Subcutaneous abdominal adipose tissue (tissue), 5 donors: Measurements from ENCODE around the gene COX17.

Experiments
- H3K27ac ChIP-seq: one replicate; pipeline ENCODE4 v1.7.0; 2013; ENCODE audit warnings: low read depth, mild to moderate bottlenecking, inconsistent platforms, low read length, moderate library complexity
- H3K27me3 ChIP-seq, 5 donors: one replicate each; pipeline ENCODE4 v1.7.0; 2013; ENCODE audit warnings: low read length in 5 of 5, inconsistent platforms in 1 of 5; ENCODE audit not compliant: control insufficient read depth in 5 of 5, insufficient read depth in 4 of 5
- H3K36me3 ChIP-seq, 5 donors: one replicate each; pipeline ENCODE4 v1.7.0; 2013; ENCODE audit warnings: low read length in 5 of 5; ENCODE audit not compliant: control insufficient read depth in 5 of 5, insufficient read depth in 5 of 5
- H3K4me1 ChIP-seq, 5 donors: one replicate each; pipeline ENCODE4 v1.7.0; 2013; ENCODE audit warnings: low read length in 5 of 5, mild to moderate bottlenecking in 3 of 5, moderate library complexity in 1 of 5; ENCODE audit not compliant: control insufficient read depth in 5 of 5, insufficient read depth in 5 of 5
- H3K4me3 ChIP-seq, 5 donors: one replicate each; pipeline ENCODE4 v1.7.0; 2013; ENCODE audit warnings: low read length in 5 of 5, low read depth in 1 of 5
- H3K9ac ChIP-seq, 5 donors: one replicate each; pipeline ENCODE4 v1.7.0; 2013; ENCODE audit warnings: low read length in 5 of 5, mild to moderate bottlenecking in 4 of 5, moderate library complexity in 3 of 5
- H3K9me3 ChIP-seq, 5 donors: one replicate each; pipeline ENCODE4 v1.7.0; 2013; ENCODE audit warnings: low read length in 5 of 5; ENCODE audit not compliant: control insufficient read depth in 5 of 5
- donor health status: healthy.
- donor health status: healthy.
- donor health status: healthy.
- donor health status: healthy.
- donor health status: healthy.

Gene COX17

DNA sequence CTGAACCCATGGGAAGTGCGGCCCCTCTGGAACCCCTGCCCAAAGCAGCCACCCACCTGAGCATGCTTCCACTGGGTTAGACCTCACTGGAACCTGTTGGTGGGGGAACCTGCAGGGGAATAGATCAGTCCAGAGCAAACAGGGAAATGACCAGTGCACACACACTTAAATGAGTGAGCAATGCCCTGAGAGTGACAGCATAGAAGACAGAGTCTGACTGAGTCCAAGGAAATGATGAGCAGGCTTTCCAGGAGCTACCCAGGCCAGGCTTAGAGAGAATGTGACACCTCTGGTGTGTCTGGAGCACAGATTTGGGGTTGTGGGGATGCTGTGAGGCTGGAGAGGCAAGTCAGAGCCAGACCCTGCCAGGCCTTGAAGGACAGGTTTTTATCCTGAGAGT lies 51.0 kb downstream of the COX17 start:
- H3K27me3 ChIP-seq: no peaks in the 10 kb centered on the region
- peaks cover 11 to 58% (median 32%) of the 10 kb centered on the region in 5 donors for H3K4me1 ChIP-seq
- H3K36me3 ChIP-seq: no peaks in the 10 kb centered on the region
- H3K9me3 ChIP-seq: no peaks in the 10 kb centered on the region
- no peak overlapping the region for H3K27ac ChIP-seq
- no peak overlapping the region for H3K4me3 ChIP-seq
- peak overlapping the region in 1 of 5 donors; percentile 1 for H3K9ac ChIP-seq

DNA sequence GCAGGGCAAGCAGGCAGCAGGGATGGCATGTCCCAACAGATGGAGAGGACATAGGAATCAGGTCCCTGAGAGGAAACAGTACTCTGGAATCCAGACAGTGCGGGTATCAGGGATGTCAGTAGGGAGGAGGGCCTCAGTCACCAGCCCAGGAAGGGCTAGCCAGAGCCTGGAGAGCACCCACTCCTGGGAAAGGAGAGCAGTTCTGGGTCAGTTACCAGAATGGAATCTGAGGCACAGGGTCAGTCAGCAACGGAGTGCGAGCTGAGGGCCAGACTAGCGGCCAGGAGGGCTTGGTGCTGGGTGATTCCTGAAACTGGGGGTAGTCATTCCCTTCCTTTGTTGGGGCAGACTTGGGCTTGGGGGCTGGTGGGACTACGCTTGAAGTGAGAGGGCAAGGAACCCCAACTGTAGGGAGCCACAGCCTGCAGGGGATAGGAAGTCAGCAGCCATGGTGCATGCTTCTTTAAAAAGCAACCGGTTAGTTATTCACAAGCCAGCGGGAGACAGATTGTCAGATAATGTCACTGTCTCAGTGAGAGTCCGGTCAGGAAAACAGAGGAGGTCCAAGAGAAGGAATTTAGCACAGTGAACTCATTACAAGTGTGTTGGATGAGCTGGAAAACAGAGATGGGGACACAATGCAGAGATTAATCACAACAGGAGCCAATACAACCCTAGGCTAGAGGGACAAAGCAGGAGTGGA lies 51.6 kb downstream of the COX17 start:
- Histone ChIP-seq H3K9ac (peak overlapping the region in 1 of 5 donors; percentile 1), H3K27ac (no peak overlapping the region), H3K4me3 (no peak overlapping the region), H3K36me3 (no peaks in the 10 kb centered on the region), H3K27me3 (no peaks in the 10 kb centered on the region), H3K4me1 (peaks cover 11 to 53% (median 28%) of the 10 kb centered on the region in 5 donors), H3K9me3 (no peaks in the 10 kb centered on the region)

DNA sequence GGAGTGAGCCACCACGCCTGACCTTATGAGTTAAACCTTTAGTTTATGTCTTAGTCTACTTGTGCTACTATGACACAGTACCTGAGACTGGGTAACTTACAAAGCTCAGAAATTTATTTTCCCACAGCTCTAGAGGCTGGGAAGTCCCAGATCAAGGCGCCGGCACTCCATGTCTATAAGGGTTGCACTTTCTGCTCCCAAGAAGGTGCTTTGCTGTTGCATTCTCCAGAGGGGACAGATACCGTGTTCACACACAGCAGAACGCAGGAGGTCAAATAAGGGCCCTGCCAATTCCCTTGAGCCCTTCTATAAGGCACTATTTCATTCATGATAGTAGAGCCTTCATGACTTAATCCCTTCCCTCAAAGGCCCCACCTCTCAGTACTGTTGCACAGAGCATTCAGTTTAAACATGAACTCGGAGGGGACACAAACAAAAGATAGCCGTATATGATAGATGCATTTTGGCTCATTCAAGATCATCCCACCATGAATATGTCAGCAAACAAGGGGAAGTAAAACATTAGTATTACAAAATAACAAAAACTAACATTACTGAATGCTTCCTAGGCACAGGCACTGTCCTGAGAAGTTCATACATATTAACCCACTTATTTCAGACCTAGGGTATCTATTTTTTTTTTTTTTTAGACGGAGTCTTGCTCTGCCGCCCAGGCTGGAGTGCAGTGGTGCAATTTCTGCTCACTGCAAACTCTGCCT lies 53.0 kb downstream of the COX17 start:
- Histone ChIP-seq H3K4me1 (peaks cover 8 to 42% (median 14%) of the 10 kb centered on the region in 5 donors), H3K27me3 (no peaks in the 10 kb centered on the region), H3K36me3 (no peaks in the 10 kb centered on the region), H3K27ac (no peak overlapping the region), H3K9ac (no peak overlapping the region), H3K4me3 (no peak overlapping the region), H3K9me3 (no peaks in the 10 kb centered on the region)

DNA sequence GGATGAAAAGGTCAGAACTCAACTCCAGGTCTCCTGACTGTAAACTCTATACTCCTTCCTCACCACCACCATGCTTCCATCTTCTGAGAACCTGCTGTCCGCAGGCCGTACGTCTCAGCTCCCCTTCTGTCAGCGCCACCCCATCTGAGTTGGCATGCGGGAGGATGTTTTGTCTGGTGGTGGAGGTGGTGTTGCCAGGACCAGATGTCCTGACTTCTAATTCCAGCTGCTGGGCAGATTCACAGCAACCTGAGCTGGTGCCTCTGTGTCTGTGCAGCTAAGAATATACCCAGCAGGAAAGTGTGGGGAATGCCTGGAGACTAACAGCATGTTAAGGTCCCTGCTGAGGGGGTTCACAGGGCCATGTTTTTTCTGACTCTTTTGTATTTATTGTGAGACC lies 56.3 kb downstream of the COX17 start:
- no peak overlapping the region for H3K9ac ChIP-seq
- no peaks in the 10 kb centered on the region for H3K36me3 ChIP-seq
- no peaks in the 10 kb centered on the region for H3K9me3 ChIP-seq
- H3K27ac ChIP-seq: no peak overlapping the region
- H3K27me3 ChIP-seq: no peaks in the 10 kb centered on the region
- H3K4me3 ChIP-seq: no peak overlapping the region
- H3K4me1 ChIP-seq: peaks cover 0 to 14% (median 0%) of the 10 kb centered on the region in 5 donors
